ENCODE results near the gene GP1BB.

The GP1BB gene

DNA sequence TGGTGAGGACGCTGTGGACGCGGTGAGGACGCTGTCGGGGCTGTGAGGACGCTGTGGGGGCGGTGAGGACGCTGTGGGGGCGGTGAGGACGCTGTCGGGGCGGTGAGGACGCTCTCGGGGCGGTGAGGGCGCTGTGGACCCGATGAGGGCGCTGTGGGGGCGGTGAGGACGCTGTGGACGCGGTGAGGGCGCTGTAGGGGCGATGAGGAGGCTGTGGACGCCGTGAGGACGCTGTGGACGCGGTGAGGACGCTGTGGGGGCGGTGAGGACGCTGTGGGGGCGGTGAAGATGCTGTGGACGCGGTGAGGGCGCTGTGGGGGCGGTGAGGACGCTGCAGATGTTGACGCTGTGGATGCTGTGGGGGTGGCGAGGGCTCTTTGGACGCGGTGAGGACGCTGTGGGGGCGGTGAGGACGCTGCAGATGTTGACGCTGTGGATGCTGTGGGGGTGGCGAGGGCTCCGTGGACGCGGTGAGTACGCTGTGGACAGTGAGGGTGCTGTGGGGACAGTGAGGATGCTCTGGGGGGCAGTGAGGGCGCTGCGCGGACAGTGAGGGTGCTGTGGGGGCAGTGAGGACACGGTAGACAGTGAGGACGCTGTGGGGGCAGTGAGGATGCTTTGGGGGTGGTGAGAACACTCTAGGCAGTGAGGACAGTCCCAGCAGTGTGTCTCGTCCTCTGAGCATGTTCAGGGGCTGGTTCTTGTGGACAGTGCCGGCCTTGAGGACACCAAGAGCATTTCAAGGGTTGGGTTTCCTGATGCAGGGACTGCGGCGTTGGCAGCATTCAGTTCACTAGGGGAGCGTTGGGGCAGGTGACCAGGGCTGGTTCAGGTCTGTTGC, 4.2 kb downstream of the GP1BB start:
- DNase-seq, result no peak

DNA sequence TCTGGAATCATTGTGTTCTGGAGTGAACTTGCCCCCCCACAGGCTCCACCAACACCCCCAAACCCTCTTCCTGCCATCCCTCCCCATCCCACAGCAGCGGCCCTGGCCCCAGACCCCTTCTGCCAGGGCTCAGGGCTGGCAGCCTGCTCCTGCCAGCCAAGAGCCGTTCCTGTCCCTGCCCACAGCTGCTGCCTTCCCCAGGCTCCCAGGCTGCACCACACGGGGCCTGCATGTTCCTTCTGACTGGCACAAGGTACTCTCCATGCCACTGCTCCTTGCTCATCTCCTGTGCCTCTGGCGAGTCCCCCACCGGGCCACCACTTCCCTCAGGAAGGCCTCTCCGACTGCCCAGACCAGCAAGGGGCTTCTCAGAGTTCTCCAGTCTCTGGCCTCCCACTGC, 4.9 kb downstream of the GP1BB start:
- no peak for DNase-seq

DNA sequence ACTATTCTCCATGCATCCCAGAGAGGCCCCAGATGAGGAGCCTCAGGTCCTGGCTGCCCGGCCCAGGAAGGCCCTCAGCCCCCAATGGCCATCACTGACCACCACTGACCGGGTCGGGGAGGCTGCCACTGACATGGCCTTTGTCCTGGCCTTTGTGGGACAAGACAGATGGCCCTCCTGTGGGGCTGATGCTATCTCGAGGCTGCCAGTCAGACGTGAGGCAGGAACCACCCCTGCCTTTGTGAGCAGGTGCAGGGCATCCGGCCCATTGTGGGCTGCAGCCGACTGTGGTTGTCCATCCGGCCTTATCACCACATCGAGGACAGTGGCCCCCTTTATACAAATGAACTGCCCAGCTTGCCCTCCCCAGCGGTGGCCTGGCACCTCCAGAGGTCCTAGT, 5.5 kb downstream of the GP1BB start:
- no peak for DNase-seq

DNA sequence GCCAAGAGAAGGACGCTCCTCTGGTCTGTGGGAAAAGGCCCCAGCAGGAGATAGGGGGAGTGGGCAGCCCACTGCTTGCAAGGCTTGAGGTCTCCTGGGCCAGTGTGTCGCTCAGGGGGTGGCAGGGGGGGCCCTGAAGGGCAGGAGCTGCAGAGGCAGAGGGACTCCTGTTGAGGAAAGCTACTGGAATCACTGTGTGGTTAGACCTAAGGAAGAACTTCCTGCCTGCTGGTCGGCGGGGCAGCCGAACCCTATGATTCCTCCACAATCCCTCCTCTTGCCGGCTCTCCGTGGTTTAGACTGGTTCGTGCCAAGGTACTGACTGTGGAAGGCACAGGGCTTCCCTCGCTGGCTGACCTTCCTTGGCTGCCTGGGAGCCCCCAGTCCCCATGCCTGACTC, 6.2 kb downstream of the GP1BB start:
- no peak for DNase-seq

DNA sequence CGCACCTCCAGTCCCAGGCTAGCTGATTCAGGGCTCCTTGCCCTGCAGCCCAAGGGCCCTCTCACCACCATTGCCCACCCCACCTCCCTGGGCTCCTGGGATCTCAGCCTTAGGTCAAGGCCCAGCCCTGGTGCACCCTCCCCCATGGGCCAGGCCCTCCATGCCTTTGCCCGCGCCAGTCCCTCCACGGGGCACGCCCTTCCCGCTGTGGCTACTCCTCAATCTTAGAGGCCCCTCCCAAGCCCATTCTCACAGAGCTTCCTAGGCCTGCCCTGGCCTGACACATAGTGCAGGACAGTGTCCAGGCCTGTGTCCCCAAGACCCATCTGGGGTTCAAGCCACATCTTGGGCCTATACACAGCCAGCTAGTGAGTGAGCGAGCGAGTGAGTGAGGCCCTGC, 6.9 kb downstream of the GP1BB start:
- no peak for DNase-seq

DNA sequence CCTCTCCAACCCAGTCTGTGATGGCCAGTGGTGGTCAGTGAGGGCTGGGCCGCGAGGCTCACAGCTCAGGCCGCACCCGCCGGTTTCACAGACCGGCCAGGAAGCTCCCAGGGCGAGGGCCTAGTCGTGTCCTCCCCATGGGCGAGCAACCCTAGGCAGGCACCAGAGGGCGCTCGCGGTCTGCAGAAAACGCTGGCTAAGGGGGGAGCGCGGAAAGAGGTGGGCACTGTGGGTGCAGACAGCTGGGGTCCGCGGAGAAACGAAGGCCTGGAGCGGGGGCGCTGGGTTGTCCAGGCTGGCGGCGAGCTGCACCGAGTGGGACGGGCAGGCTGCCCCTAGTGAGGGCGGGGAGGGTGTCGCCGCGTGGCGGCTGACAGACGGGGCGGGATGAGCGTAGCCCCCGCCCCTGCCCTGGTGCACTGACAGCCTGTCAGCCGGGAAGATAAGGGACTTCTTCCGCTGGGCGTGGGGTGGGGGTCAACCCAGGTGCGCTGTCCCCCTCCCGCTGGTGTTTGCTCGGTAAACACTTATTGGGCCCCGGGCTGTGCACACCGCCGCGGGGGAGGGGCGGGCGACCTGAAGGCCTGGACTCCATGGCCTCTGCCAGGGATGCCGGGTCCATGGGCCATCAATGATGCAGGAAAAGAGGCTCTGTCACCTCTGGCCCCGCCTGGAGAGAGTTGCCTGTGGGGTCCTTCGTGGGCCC, 7.5 kb downstream of the GP1BB start:
- peak; percentile 84 for DNase-seq

DNA sequence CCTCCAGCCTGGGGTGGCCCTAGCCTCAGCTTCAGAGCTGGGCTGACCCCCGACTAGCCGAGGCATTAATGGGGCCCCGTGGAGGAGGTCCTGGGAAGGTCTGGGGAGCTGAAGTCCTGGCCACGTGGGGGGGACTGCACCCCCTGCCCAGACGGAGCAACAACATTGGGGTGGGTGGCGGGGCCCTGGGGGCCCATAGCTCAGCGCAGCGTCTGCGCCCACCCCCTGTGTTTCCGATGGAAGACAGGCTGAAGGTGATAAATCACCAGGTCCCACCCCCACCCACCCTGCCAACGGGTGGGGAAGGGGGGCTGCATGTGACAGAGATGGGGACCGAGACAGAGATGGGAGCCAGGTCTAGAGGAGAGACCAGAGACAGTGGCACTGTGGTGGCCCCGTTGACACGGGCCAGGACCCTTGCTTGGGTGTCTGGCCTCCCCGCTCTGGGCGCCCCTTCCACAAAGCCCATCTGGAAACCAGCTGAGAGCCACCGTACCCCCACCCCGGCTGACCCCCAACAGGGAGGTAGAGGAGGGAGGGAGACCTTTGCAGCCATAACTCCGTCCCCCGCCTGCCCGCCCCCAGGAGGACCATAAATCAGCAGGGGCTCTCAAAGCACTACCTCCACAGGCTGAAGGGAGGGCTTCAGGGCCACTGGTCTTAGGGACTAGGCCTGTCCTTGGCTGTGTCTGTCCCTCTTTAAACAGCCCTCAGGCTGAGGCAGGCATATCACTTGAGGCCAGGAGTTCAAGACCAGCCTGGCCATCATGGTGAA, 8.2 kb downstream of the GP1BB start:
- DNase-seq, result no peak

DNA sequence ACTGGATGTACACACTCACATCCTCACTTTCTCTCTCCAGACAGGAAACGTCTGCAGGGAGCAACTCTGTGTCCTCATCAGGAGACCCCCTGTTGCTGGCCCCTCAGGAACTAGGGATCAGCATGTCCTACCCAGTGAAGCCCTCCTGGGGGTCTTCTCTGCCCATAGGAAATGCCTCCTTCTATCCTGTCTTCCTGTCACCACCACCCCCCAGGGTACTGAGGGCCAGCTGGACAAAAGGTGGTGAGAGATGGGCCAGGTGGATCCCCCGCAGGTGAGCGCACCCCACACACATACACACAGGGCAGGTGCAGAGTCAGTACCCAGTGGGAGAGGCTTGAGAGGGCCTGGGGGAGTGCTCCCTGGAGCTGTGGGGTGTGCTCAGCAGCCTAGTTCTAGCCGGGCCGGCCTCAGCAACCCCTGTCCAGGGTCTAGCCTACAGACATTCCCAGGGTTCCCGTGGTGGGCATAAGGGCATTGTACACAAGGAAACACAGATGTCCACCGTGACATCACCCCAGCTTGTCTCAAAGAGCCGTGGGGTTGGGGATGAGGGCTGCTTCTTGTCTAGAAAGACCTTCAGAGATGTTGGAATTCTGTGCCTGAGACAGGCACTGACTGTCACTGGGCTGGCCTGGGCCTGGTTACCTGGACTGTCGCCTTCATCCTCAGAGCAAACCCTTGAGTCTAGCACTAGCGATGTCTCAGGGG, 9.2 kb downstream of the GP1BB start:
- DNase-seq, result no peak

DNA sequence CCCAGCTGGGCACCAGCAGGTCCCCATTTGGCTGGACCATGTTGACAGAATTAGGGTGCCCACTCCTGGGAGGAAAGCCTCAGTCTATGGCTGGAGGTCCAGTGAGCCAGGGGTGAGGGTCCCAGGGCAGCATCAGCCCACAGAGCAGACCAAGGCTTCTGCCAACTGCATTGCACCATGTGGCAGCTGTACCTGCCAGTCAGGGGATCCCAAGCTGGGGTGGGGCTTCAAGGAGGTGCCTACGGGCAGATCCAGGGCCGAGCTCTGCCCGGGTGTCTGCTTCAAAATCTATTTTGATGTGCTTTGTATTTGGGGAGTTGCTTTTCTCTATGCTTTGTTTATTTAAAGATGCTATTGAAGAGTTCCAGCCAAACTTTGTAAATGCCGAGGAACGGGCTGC, 10.4 kb downstream of the GP1BB start:
- no peak for DNase-seq

DNA sequence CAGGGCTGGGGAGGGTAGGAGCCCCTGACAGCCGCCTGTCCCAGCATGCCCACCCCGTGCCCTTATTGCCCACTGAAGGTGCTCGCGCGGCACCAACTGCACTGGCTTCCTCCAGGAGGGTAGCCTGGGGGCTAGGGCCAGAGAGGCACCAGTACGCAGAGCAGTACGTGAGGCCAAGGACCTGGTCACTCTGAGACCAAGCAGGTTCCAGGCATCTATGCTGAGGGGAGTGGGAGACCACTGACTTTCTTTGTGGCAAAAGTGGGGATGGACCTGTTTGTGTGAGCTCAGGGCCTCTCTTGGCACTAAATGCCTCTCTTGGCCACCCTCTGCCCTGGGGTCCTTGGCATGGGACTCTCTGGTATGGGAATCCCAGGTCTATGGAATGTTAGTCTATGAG, 10.8 kb downstream of the GP1BB start:
- no peak for DNase-seq

DNA sequence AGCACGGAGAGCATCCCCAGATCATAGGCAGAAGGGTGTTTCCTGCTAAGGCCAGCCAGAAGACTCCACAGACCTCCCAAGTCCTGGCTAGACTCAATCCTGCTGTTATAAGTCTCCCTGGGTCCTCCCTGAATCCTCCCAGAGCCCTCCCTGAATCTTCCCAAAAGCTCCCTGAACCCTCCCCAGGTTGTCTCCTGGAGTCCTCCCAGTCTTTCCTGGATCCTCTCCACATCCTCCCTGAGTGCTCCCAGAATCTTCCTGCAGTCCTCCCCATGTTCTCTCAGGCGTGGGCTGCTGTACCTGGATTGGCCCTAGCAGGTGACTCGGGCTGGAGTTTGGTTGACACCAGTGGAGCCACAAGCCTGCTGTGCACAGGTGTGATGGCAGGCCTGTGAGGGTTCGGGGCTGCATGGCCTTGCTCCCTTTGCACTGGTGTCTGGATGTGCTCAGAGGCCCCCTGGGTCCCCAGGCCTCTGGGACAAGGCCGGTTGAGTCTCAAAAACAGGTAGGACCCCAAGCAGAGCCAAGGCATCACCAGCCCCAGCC, 11.6 kb downstream of the GP1BB start:
- no peak for DNase-seq

DNA sequence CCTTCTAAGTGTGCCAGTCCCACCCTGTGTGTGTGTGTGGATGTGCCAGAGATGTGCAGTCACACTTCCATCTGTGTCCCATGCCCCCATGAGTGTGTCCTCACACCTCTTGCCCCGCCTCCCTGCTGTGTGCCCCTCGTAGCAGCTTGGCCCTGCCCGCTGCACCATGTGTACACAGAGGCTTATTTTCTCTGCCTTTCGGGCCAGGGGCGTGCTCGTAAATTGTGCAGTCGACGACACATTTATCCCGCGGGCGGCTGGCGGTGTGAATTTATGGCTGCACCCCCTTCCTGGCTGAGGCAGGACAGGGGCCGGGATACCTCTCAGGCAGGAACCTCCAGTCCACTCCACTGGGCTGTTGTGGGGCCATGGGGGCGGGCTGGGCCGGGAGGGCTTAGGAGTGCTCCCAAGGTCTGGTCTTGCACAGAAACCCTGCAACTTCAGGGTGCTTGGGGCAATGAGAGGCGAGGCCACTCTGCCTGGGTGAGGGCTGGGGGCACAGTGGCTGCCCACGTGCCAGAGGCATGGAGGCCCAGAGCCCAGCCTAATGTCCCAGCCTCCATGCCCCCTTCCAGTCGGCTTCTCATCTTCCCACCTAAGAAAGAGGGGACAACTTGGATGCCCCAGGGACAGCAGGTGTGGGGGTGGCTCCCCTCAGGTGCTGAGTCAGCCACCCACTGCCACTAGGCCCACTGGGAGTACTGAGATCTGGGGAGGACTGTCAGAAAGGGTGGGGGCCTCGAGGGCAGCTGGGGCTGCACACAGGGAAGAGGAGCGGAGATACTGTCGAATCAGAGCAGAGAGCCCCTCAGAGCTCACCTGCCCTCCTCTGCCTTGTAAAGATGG, 12.5 kb downstream of the GP1BB start:
- DNase-seq, result no peak

DNA sequence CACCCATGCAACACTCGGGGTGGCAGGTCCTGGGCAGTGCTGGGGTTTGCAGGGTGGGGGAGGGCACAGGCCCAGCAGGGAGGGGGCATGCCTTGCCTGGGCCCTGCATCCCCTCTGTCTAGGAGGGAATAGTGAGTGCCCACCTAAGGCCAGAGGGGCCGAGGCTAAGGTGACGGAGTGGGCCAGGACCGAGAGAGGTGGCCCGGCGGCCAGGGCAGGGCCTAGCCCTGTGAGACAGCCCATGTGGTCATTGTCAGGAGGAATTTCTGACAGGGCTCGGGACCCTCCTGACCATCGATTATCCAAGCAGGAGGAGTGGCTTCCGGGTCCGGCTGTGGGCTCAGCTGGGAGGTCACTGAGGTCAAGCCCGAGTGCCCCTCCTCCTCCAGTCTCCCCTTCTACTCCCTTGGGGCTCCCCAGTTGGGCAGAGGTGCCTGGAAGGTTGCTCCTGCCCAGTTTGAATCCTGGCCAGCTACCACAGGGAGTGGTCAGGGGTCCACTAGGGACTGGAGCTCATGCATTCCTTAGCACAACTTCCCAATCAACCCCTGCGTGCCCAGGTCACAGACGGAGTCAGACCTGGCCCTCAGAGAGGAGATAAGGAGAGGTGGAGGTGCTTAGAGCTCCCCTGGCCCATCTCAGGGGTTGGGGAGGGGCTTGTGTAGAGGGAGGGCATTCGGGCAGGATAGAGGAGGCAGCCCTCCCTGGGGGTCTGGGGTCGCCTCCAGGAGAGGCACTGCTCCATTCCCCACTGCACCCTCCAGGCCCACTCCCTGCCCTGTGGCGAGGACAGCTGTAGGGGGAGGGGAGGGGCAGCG, 14.7 kb downstream of the GP1BB start:
- no peak for DNase-seq

DNA sequence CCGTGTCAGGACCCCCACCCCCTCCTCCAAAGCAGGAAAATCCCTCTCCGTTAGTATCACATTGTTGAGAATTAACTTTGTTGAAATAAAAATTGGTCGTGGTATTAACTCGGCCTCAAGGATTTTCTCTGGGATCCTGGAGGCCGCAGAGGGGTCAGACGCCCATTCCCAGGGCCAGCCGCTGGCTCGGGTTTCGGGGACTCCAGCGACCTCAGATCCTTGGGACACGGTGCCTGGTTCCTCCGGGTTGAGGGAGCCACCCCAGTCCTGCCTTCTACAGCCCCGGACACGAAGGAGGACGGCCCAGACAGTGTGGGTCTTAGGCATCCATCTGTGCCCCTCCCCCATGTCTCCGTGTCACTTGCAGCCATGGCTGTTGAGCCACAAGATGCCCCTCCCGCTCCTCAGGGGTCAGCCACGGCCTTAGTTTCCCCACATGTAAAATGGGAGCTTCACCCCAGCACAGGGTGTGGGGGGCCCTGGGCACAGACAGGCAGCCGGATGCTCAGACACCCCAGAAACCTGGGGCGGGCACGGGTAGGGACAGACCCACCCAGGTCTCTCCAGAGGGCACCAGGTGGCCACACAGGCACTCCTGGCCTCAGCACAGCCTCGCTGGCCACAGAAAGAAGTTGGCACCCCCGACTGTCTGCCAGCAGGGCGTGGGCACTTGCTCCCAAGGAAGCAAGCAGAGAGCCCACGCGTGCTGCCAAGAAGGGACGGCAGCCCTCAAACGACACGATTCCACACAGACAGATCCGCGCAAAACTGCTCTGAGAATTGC, 15.5 kb downstream of the GP1BB start:
- no peak for DNase-seq

DNA sequence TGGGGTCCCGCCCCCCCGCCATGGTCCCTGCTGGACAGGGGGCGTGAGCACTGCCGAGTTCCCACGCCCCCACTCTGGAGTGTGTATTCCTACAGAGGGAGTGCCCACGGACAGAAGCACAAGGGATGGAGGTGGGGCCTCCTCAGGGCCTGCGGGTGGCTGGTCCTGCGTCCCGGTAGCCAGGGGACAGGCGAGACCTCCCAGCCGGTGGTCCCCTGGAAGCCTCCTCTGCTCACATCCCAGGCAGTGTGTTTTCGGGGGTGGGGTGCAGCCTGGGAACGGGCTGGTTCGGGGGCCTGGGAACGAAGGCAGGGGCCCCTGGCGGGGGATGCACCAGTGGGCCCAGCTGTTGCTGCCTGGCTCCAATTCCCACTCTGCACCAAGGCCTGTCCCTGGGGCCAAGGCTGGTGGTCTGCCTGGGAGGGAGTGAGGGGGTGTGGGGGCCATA, 16.1 kb downstream of the GP1BB start:
- DNase-seq, result no peak

DNA sequence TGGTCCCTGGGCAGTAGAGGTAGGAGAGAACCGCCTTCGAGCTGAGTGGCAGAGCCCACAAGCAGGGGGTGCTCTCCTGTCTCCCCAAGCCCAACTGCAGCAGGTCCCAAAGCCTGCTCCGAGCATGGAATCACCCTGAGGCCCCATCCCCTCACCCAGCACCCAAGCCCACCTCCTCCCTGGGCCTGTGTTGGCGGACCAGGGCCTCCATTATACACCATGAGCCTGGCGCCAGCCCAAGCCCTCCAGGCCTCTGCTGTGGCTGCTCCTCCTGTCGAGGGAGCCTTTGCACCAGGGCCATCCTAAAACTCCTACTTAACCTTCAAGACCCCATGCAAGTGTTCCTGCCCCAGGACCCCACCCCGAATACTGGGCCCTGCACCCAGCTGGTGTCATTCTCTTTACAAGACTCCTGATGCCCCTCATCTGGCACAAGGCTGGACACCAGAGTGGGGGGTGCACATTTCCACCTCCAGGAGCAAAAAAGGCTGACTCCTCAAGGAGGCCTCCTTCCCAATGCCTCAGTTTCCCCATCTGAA, 16.6 kb downstream of the GP1BB start:
- no peak for DNase-seq

DNA sequence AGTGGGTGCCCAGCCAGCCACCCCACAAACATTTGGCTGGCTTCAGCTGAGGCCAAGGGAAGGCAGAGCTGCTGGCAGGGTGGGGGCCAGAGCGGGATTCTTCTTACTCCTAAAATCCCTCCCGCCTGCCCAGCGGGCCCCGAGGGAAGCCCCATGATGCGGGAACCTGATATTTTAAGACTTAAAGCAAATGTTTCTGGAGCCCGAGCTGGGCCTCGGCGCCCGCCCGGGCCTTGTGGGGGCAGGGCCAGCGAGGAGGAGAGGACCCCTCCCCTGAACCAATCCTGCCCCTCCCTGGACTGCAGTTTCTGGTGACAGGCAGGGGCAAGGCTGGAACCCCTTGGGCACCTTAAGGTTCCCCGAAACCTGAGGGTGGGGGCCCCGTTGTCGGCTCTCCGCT, 17.2 kb downstream of the GP1BB start:
- DNase-seq, result no peak

DNA sequence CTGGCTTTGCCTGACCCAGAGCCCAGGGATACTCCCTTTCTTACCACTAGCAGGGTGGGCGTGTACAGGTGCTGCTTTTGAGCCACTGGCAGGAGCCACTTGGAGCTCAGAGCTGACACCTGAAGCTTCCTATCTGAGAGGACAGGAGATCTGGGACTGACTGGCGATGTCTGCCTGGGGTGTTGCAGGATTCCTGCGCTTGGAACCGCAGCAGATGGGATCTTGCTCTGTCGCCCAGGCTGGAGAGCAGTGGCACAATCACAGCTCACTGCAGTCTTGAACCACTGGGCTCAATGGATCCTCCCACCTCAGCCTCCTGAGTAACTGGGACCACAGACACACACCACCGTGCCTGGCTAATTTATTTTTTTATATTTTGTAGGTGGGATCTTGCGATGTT, 17.7 kb downstream of the GP1BB start:
- no peak for DNase-seq

All from midbrain (tissue), 1 donor.